ENCODE measurements around the gene PCBP4. TPM values are rescaled to one million over a fixed set of nuclear protein-coding genes. Genes with fewer than 3 reads are reported as not detected.

Gene PCBP4
- total and polyA plus RNA-seq, 2 donors (not counting 1 experiment from before 2014, with no cell fraction given) = 15.3 to 25.6 TPM

DNA sequence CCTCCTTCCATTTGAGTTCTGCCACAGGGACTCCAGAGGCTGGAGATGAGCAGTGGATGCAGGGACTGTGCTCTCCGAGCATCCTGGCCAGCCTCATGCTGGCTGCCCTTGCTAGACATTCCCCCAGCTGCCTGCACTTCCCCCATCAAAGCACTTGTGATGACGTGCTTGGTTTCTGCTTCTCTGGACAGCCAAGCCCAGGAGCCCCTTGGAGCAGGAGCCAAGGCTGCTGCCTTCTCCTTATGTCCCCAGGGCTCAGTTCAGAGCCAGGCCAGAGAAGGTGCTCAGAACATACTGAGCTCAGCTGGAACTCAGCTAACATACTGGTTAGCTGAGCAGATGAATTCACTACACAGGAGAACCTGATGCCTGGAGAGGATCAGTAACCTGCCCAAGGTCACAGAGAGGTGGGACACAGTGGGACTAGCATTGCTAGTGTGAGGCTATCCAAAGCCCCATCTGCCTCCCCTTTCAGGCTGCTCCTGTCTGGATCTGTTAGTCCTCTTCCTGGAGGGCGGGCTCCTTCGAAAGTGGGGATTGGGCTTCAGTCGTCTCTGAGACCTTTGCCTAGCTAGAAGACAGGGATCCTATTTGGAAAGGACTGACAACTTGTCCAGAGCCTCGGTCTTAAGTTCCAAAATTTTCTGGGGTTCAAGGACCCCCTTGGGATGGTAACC lies 4.3 kb downstream of the PCBP4 start:
- Mint-ChIP-seq H3K4me3 (no peak overlapping the region), H3K27ac (no peak overlapping the region), H3K4me1 (peaks cover 8% of the 10 kb centered on the region), H3K27me3 (no peaks in the 10 kb centered on the region), H3K9me3 (ENCODE audit: insufficient read depth) (no peaks in the 10 kb centered on the region)
- 85% methylated on average over 6 of the region's 6 CpGs for WGBS (ENCODE audit: insufficient coverage)
- Histone ChIP-seq H3K9me3 (ENCODE audit: control extremely low read depth in 1 of 3, control insufficient read depth in 2 of 3, insufficient read depth in 1 of 3, low read length in 2 of 3) (no peaks in the 10 kb centered on the region), H3K4me3 (ENCODE audit: control extremely low read depth in 1 of 5, extremely low read depth in 1 of 5, insufficient read depth in 1 of 5, low read depth in 2 of 5, low read length in 4 of 5) (no peak overlapping the region), H3K9ac (ENCODE audit: low read length) (no peak overlapping the region), H3K27ac (ENCODE audit: low read length in 2 of 2) (no peak overlapping the region), H3K27me3 (replicated peaks in 1 of 4; ENCODE audit: control extremely low read depth in 1 of 4, control insufficient read depth in 3 of 4, insufficient read depth in 4 of 4, low read length in 3 of 4) (no peaks in the 10 kb centered on the region), H3K4me1 (ENCODE audit: control insufficient read depth in 2 of 2, insufficient read depth in 2 of 2, low read length in 2 of 2) (peaks cover 6 to 13% of the 10 kb centered on the region in 2 donors), H3K79me2 (ENCODE audit: control insufficient read depth, insufficient read depth, low read length) (peaks cover 4% of the 10 kb centered on the region), H4K20me1 (ENCODE audit: control insufficient read depth, insufficient read depth, low read length, poor library complexity, severe bottlenecking) (no peaks in the 10 kb centered on the region), H3K4me2 (replicated peaks; ENCODE audit: low read depth, low read length, poor library complexity, severe bottlenecking) (no peak overlapping the region), H2AFZ (ENCODE audit: insufficient read depth, low read depth, low read length, poor library complexity, severe bottlenecking) (no peak overlapping the region), H3K36me3 (replicated peaks in 1 of 2; ENCODE audit: control extremely low read depth in 1 of 2, control insufficient read depth in 1 of 2, extremely low read depth in 1 of 2, insufficient read depth in 2 of 2, low read length in 1 of 2) (no peaks in the 10 kb centered on the region)
- DNase-seq = no peak
- ATAC-seq (ENCODE audit: low read depth) = no peak
- ChIA-PET CTCF (interaction anchor here (0.6 to 1.7 kb wide), 4 partner anchors 8 to 29 kb away, joined by 3 to 6 read pairs (median 3); partner anchors contain the start of genes ABHD14B and PARP3), POLR2A (no interaction called here)
- TF ChIP-seq CTCF (IDR thresholded peaks at IDR 0.05) (no peak), EZH2 (IDR thresholded peaks at IDR 0.05; ENCODE audit: borderline replicate concordance, insufficient read depth, low read depth, low read length, poor library complexity, severe bottlenecking) (no peak)
- intact Hi-C loops (cut with micrococcal nuclease) = no loop called here

All from B cell (primary cell).